ENCODE measurements around the gene TH.

The TH gene

DNA sequence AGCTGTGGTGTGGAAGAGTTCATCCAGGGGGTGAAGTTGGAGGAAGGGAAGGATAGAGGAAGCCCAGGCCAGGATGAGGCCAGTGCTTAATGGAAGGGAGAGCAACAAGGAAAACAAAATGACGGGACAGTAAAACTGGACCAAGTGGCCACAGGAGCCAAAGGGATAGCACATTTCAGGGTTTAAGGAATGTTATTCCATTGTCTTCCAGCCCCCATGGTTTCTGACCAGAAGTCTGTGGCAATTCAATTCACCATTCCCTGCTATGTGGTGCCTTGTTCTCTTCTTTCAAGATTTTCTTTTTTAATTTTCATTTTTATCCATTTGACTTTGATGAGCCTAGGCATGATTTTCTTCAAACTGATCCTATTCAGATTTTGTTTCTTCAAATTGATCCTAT is 54.9 kb downstream of the TH start:
- H3K4me3 ChIP-seq (ENCODE audit: low read depth, low read length), result no peak overlapping the region
- TF ChIP-seq CTCF (IDR thresholded peaks at IDR 0.05; ENCODE audit: low read depth, low read length), result no peak

GRCh38 chr11:2115308-2115707 is 56.3 kb downstream of the TH start:
- no peak for TF ChIP-seq CTCF (IDR thresholded peaks at IDR 0.05; ENCODE audit: low read depth, low read length)
- no peak overlapping the region for H3K4me3 ChIP-seq (ENCODE audit: low read depth, low read length)

DNA sequence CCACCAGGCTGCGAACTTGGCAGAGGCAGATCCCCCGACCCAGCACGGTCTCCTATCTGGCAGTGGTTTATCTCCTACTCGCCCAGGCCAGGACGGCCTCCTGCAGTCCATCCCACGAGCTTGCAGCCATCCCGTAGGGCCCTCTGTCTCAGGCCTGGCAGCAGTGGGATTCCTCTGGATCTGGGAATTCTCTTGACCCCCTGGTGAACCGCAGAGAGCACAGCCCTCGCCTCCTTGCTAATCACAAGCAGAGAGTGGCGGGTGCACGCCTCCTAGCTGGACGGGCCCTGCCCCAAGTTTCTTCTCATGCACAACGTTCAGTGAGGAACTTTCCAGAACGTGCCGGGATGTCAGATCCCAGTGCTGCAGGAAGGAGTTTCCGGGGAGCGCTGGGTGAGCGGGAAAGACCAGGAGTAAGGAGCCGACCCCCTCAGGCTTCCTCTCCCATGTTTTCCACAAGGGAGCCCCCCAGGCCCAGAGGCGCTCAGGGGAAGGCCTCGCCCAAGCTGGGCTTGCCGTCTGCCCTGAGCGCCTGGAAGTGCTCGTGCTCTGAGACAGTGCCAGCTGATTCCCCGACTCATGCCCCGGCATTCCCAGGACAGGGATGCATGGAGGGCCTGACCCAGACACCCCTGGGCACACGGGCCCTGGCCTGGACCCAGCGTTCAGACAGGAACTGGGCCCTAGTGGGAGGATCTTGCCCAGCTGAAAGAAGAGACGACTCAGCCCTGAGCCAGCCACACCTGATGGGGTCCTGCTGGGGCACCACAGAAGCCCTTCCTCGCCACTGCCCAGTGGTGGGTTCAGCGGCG is 57.0 kb downstream of the TH start:
- TF ChIP-seq CTCF (IDR thresholded peaks at IDR 0.05; ENCODE audit: low read depth, low read length), result no peak
- no peak overlapping the region for H3K4me3 ChIP-seq (ENCODE audit: low read depth, low read length)
